B cell (primary cell): ENCODE measurements around the gene WT1. TPM values are rescaled to one million over a fixed set of nuclear protein-coding genes. Genes with fewer than 3 reads are reported as not detected.

ENCODE experiments used
- ATAC-seq: fragments of 200-7000 bp; cut with Tn5 transposase; one replicate; pipeline ENCODE4 v1.10.0; 2021; ENCODE audit warnings: low read depth, mild to moderate bottlenecking, moderate number of reproducible peaks, moderate library complexity
- CTCF ChIA-PET: fragments of 350-600 bp; sonication (Branson Sonifier 250); formaldehyde crosslinking; loops from one replicate; lab custom pipeline; 2021; ENCODE audit warnings: antibody characterized with exemption, inconsistent platforms; lab: Charles Lee
- POLR2A ChIA-PET: fragments of 350-600 bp; sonication (Branson Sonifier 250); formaldehyde crosslinking; loops from one replicate; lab custom pipeline; 2021; ENCODE audit warnings: antibody characterized with exemption; lab: Charles Lee
- DNase-seq: peaks from one replicate; pipeline ENCODE4 v3.0.0; 2013
- H2AFZ ChIP-seq: 2 replicates; pipeline ENCODE4 v1.6.1; 2012; ENCODE audit warnings: mild to moderate bottlenecking, low read depth, low read length; ENCODE audit not compliant: insufficient read depth, poor library complexity, severe bottlenecking
- H3K27ac ChIP-seq, 2 donors: 1 replicate in 1 of 2; 2 replicates in 1 of 2; pipeline ENCODE4 v1.5.1; 2012 to 2013; ENCODE audit warnings: low read length in 2 of 2, mild to moderate bottlenecking in 2 of 2, moderate library complexity in 1 of 2
- H3K27me3 ChIP-seq, 4 experiments: fragments of 200-600 bp in 1 of 4; sonication (generic) in 1 of 4; replicated peaks in 1 of 4; 1 replicate in 2 of 4; 2 replicates in 2 of 4; pipeline versions ENCODE4 v1.6.1 to v1.7.0; 2013 to 2016; ENCODE audit warnings: low read length in 3 of 4, mild to moderate bottlenecking in 2 of 4, mixed read lengths in 1 of 4, moderate library complexity in 1 of 4; ENCODE audit not compliant: insufficient read depth in 4 of 4, control insufficient read depth in 3 of 4; ENCODE audit errors: control extremely low read depth in 1 of 4
- H3K36me3 ChIP-seq, 2 experiments: replicated peaks in 1 of 2; 1 replicate in 1 of 2; 2 replicates in 1 of 2; pipeline versions ENCODE4 v1.6.1 to v1.7.1; 2013; ENCODE audit warnings: low read length in 1 of 2; ENCODE audit not compliant: insufficient read depth in 2 of 2, control insufficient read depth in 1 of 2; ENCODE audit errors: control extremely low read depth in 1 of 2, extremely low read depth in 1 of 2
- H3K4me1 ChIP-seq, 2 donors: fragments of 200-600 bp in 1 of 2; sonication (generic) in 1 of 2; 1 replicate in 1 of 2; 2 replicates in 1 of 2; pipeline versions ENCODE4 v1.5.1 to v1.6.1; 2013 to 2017; ENCODE audit warnings: low read length in 2 of 2; ENCODE audit not compliant: control insufficient read depth in 2 of 2, insufficient read depth in 2 of 2
- H3K4me2 ChIP-seq: replicated peaks from 2 replicates; pipeline ENCODE3; 2012; ENCODE audit warnings: mild to moderate bottlenecking, low read depth, low read length; ENCODE audit not compliant: poor library complexity, severe bottlenecking
- H3K4me3 ChIP-seq, 5 experiments: fragments of 200-600 bp in 1 of 5; sonication (generic) in 1 of 5; 1 replicate in 3 of 5; 2 replicates in 2 of 5; pipeline versions ENCODE4 v1.5.1 to v1.7.0; 2011 to 2016; ENCODE audit warnings: low read length in 4 of 5, mild to moderate bottlenecking in 4 of 5, low read depth in 2 of 5, control low read depth in 1 of 5, moderate library complexity in 1 of 5; ENCODE audit not compliant: insufficient read depth in 1 of 5; ENCODE audit errors: control extremely low read depth in 1 of 5, extremely low read depth in 1 of 5
- H3K79me2 ChIP-seq: fragments of 200-600 bp; sonication (generic); one replicate; pipeline ENCODE4 v1.6.0; 2016; ENCODE audit warnings: low read length; ENCODE audit not compliant: control insufficient read depth, insufficient read depth
- H3K9ac ChIP-seq: fragments of 200-600 bp; sonication (generic); 2 replicates; pipeline ENCODE4 v1.6.1; 2017; ENCODE audit warnings: mild to moderate bottlenecking, low read length, moderate library complexity
- H3K9me3 ChIP-seq, 3 donors: one replicate each; pipeline versions ENCODE4 v1.6.1 to v1.7.1; 2013; ENCODE audit warnings: low read length in 2 of 3; ENCODE audit not compliant: control insufficient read depth in 2 of 3, insufficient read depth in 1 of 3; ENCODE audit errors: control extremely low read depth in 1 of 3
- H4K20me1 ChIP-seq: 2 replicates; pipeline ENCODE4 v1.6.0; 2012; ENCODE audit warnings: mild to moderate bottlenecking, low read length; ENCODE audit not compliant: insufficient read depth, control insufficient read depth, poor library complexity, severe bottlenecking
- H3K27ac Mint-ChIP-seq: one replicate; pipeline ENCODE4 v1.8.0; 2021; ENCODE audit warnings: mixed read lengths
- H3K27me3 Mint-ChIP-seq: one replicate; pipeline ENCODE4 v1.8.0; 2021; ENCODE audit warnings: mixed read lengths
- H3K4me1 Mint-ChIP-seq: one replicate; pipeline ENCODE4 v1.8.0; 2021; ENCODE audit warnings: mixed read lengths
- H3K4me3 Mint-ChIP-seq: one replicate; pipeline ENCODE4 v1.8.0; 2021; ENCODE audit warnings: mixed read lengths
- H3K9me3 Mint-ChIP-seq: one replicate; pipeline ENCODE4 v1.8.0; 2022; ENCODE audit warnings: mixed read lengths; ENCODE audit not compliant: insufficient read depth
- CTCF ChIP-seq: fragments of 200-600 bp; IDR thresholded peaks from one replicate; pipeline ENCODE4 v1.8.0; 2022; ENCODE audit warnings: antibody characterized with exemption, mild to moderate bottlenecking
- EZH2 ChIP-seq: IDR thresholded peaks from 2 replicates; pipeline ENCODE4 v1.6.1; 2012; ENCODE audit warnings: borderline replicate concordance, low read depth, mild to moderate bottlenecking, moderate library complexity, low read length; ENCODE audit not compliant: insufficient read depth, poor library complexity, severe bottlenecking
- WGBS: methylation state at CpG from one replicate; pipeline ENCODE4 v1.1.5; 2013; ENCODE audit warnings: missing lambda C conversion rate; ENCODE audit not compliant: insufficient coverage; 5-methylcytosine and 5-hydroxymethylcytosine counted together
- intact Hi-C: fragments of 100-400 bp; cut with micrococcal nuclease; formaldehyde crosslinking; loops from one replicate; pipeline ENCODE4 v1.10.0; 2022
- polyA plus RNA-seq: library from polyadenylated mRNA; depleted of rRNA; stranded (reverse); fragments of >200 nt; gene quantifications from 2 replicates; pipeline ENCODE4 v1.2.3, GENCODE V29; 2012
- total RNA-seq, 2 donors: library from RNA; stranded (reverse); fragments of 120-200 nt in 1 of 2; gene quantifications; 1 replicate in 1 of 2; 2 replicates in 1 of 2; pipeline versions ENCODE4 v1.2.3 to v1.2.4, GENCODE V29; 2013 to 2022

WT1 gene
- total and polyA plus RNA-seq, 2 donors (not counting 1 experiment from before 2014, with no cell fraction given), result not detected

- Histone ChIP-seq H3K4me2 (no peak overlapping the region), H4K20me1 (no peaks in the 10 kb centered on the region), H3K27ac (no peak overlapping the region), H3K79me2 (no peaks in the 10 kb centered on the region), H3K9ac (no peak overlapping the region), H3K9me3 (peaks cover 0 to 18% (median 0%) of the 10 kb centered on the region in 3 donors), H3K4me3 (no peak overlapping the region), H3K27me3 (peaks cover 0 to 47% (median 28%) of the 10 kb centered on the region in 4 experiments), H3K4me1 (peaks cover 16% of the 10 kb centered on the region in 2 donors), H3K36me3 (no peaks in the 10 kb centered on the region), H2AFZ (no peak overlapping the region)
- ATAC-seq (no peak), DNase-seq (no peak)
- H3K27me3 Mint-ChIP-seq, result peaks cover 49% of the 10 kb centered on the region
- no peaks in the 10 kb centered on the region for H3K9me3 Mint-ChIP-seq
- ChIA-PET CTCF (no interaction called here), POLR2A (no interaction called here)
- TF ChIP-seq EZH2 (no peak), CTCF (no peak)
- WGBS, result 40% methylated on average over 2 of the region's 9 CpGs
- intact Hi-C loops, result no loop called here
- no peak overlapping the region for H3K27ac Mint-ChIP-seq
- peaks cover 10% of the 10 kb centered on the region for H3K4me1 Mint-ChIP-seq
- H3K4me3 Mint-ChIP-seq, result no peak overlapping the region
These were observed 5.6 kb upstream of the WT1 start for GRCh38 chr11:32440916-32441315.

GRCh38 chr11:32440312-32440908 lies 5.1 kb upstream of the WT1 start:
- Histone ChIP-seq H3K9me3 (peaks cover 0 to 23% (median 0%) of the 10 kb centered on the region in 3 donors), H2AFZ (no peak overlapping the region), H3K79me2 (no peaks in the 10 kb centered on the region), H4K20me1 (no peaks in the 10 kb centered on the region), H3K36me3 (no peaks in the 10 kb centered on the region), H3K4me3 (no peak overlapping the region), H3K27me3 (peaks cover 0 to 52% (median 31%) of the 10 kb centered on the region in 4 experiments), H3K4me1 (peaks cover 16% of the 10 kb centered on the region in 2 donors), H3K9ac (no peak overlapping the region), H3K27ac (no peak overlapping the region), H3K4me2 (no peak overlapping the region)
- Mint-ChIP-seq H3K4me3 (no peak overlapping the region), H3K27me3 (peaks cover 52% of the 10 kb centered on the region), H3K27ac (no peak overlapping the region), H3K4me1 (peaks cover 13% of the 10 kb centered on the region), H3K9me3 (no peaks in the 10 kb centered on the region)
- ChIA-PET CTCF (no interaction called here), POLR2A (no interaction called here)
- intact Hi-C loops, result no loop called here
- ATAC-seq, result no peak
- no CpG with 5 or more reads among the region's 6 CpGs for WGBS
- no peak for TF ChIP-seq CTCF
- DNase-seq, result no peak
